Endothelial cell of umbilical vein (primary cell): ENCODE results near the gene ZMIZ1. TPM values are rescaled to one million over a fixed set of nuclear protein-coding genes. Genes with fewer than 3 reads are reported as not detected.

Experiments
- BruUV-seq: library from RNA; stranded (reverse); fragments of 400-500 nt; replicated peaks from 2 replicates; lab custom pipeline; 2021; lab: Mats Ljungman, UMichigan
- CTCF ChIA-PET: fragments of 300-600, 350-600 bp; sonication (Branson Sonifier 250); formaldehyde crosslinking; loops from one replicate; lab custom pipeline; 2021; ENCODE audit warnings: antibody characterized with exemption, inconsistent platforms; lab: Charles Lee
- POLR2A ChIA-PET: fragments of 300-600, 350-600 bp; sonication (Branson Sonifier 250); formaldehyde crosslinking; loops from one replicate; lab custom pipeline; 2021; ENCODE audit warnings: antibody characterized with exemption, inconsistent platforms; lab: Charles Lee
- DNase-seq: peaks from one replicate; pipeline ENCODE4 v3.0.0-alpha.2; 2011; ENCODE audit warnings: low read depth, low spot score
- FAIRE-seq: peaks from 2 replicates; lab custom pipeline; 2011; peaks lifted over from hg19 to GRCh38; lab: Jason Lieb, UNC
- H2AFZ ChIP-seq: 2 replicates; pipeline ENCODE4 v1.6.0; 2012; ENCODE audit warnings: low read depth, low read length, control low read depth, inconsistent platforms
- H3K27ac ChIP-seq: 2 replicates; pipeline ENCODE4 v1.5.1; 2011; ENCODE audit warnings: low read depth, mild to moderate bottlenecking, control low read depth, low read length, moderate library complexity; ENCODE audit not compliant: insufficient read depth
- H3K27me3 ChIP-seq, 2 experiments: 2 replicates each; pipeline versions ENCODE4 v1.6.0 to v1.6.1; 2011; ENCODE audit warnings: low read length in 2 of 2, mixed read lengths in 1 of 2; ENCODE audit not compliant: control insufficient read depth in 2 of 2, insufficient read depth in 2 of 2
- H3K36me3 ChIP-seq, 2 experiments: 2 replicates in 1 of 2; 3 replicates in 1 of 2; pipeline ENCODE4 v1.5.1; 2011; ENCODE audit warnings: low read length in 2 of 2, mild to moderate bottlenecking in 1 of 2, moderate library complexity in 1 of 2; ENCODE audit not compliant: control insufficient read depth in 2 of 2, insufficient read depth in 2 of 2; ENCODE audit errors: extremely low read depth in 1 of 2
- H3K4me1 ChIP-seq: 3 replicates; pipeline ENCODE4 v1.5.1; 2011; ENCODE audit warnings: mild to moderate bottlenecking, low read length; ENCODE audit not compliant: control insufficient read depth, insufficient read depth; ENCODE audit errors: extremely low read depth
- H3K4me2 ChIP-seq: 2 replicates; pipeline ENCODE4 v1.6.1; 2011; ENCODE audit warnings: low read length, control low read depth, mixed read lengths; ENCODE audit not compliant: insufficient read depth
- H3K4me3 ChIP-seq, 3 experiments: fragments of 200-600 bp in 1 of 3; sonication (generic), shearing (Covaris generic) in 1 of 3; replicated peaks in 1 of 3; 2 replicates each; pipeline ENCODE4 v1.5.1; 2011 to 2016; ENCODE audit warnings: control low read depth in 3 of 3, low read length in 3 of 3, mild to moderate bottlenecking in 2 of 3, inconsistent platforms in 1 of 3, low read depth in 1 of 3, moderate library complexity in 1 of 3; ENCODE audit not compliant: insufficient read depth in 1 of 3
- H3K79me2 ChIP-seq: 2 replicates; pipeline ENCODE4 v1.6.0; 2012; ENCODE audit warnings: low read length, inconsistent platforms; ENCODE audit not compliant: control insufficient read depth, insufficient read depth
- H3K9ac ChIP-seq: replicated peaks from 2 replicates; pipeline ENCODE3; 2011; ENCODE audit warnings: low read length, control low read depth; ENCODE audit not compliant: insufficient read depth; ENCODE audit errors: extremely low read depth
- H3K9me1 ChIP-seq: replicated peaks from 3 replicates; pipeline ENCODE4 v1.6.0; 2011; ENCODE audit warnings: mild to moderate bottlenecking, low read length; ENCODE audit not compliant: control insufficient read depth, insufficient read depth; ENCODE audit errors: extremely low read depth
- H3K9me3 ChIP-seq: replicated peaks from 2 replicates; pipeline ENCODE4 v1.5.1; 2012; ENCODE audit warnings: low read length, inconsistent platforms; ENCODE audit not compliant: control insufficient read depth, insufficient read depth
- H4K20me1 ChIP-seq: replicated peaks from 2 replicates; pipeline ENCODE3; 2011; ENCODE audit warnings: mild to moderate bottlenecking, low read length; ENCODE audit not compliant: control insufficient read depth, insufficient read depth; ENCODE audit errors: extremely low read depth
- EZH2 ChIP-seq: IDR thresholded peaks from 2 replicates; pipeline ENCODE4 v1.6.1; 2012; ENCODE audit warnings: borderline replicate concordance, low read depth, mild to moderate bottlenecking, moderate library complexity, low read length, inconsistent platforms; ENCODE audit not compliant: severe bottlenecking
- GATA2 ChIP-seq: IDR thresholded peaks from 2 replicates; pipeline ENCODE4 v1.7.0; 2011; ENCODE audit warnings: low read depth, mild to moderate bottlenecking, moderate library complexity, mixed read lengths, low read length; ENCODE audit not compliant: insufficient read length, insufficient read depth
- JUN ChIP-seq: IDR thresholded peaks from 2 replicates; pipeline ENCODE4 v1.6.1; 2011; ENCODE audit warnings: borderline replicate concordance, low read depth; ENCODE audit not compliant: insufficient read length, insufficient read depth
- MAX ChIP-seq: IDR thresholded peaks from 2 replicates; pipeline ENCODE4 v1.6.1; 2011; ENCODE audit not compliant: insufficient read depth, insufficient read length
- POLR2AphosphoS5 ChIP-seq: IDR thresholded peaks from 2 replicates; pipeline ENCODE4 v1.6.1; 2012; ENCODE audit warnings: low read depth, mild to moderate bottlenecking, control low read depth, low read length, moderate library complexity; ENCODE audit not compliant: insufficient read depth
- dilution Hi-C: fragments of 300-500 bp; cut with MboI; formaldehyde crosslinking; loops from one replicate; pipeline ENCODE4 v1.15.0; 2019; ENCODE audit warnings: low sequenced_read_pairs; ENCODE audit not compliant: extremely low pct_ligation_motif_present
- intact Hi-C: fragments of 100-400 bp; cut with micrococcal nuclease; formaldehyde crosslinking; loops from one replicate; pipeline ENCODE4 v1.10.0; 2022
- polyA plus RNA-seq, 4 experiments: library from polyadenylated mRNA; depleted of rRNA in 3 of 4; stranded (reverse) in 3 of 4; unstranded in 1 of 4; fragments of >200 nt; gene quantifications; 2 replicates each; pipeline versions ENCODE4 v1.2.1 to v1.2.3, GENCODE V29; 2011 to 2012; ENCODE audit warnings: missing spikeins in 1 of 4
- total RNA-seq: library from RNA; stranded (reverse); gene quantifications from 2 replicates; pipeline ENCODE4 v1.2.3, GENCODE V29; 2021
- TF ChIP-seq, protein P1 (sequence below), 2 donors: IDR thresholded peaks; 1 replicate in 1 of 2; 2 replicates in 1 of 2; pipeline ENCODE4 v1.5.1; 2011; ENCODE audit warnings: low read length in 2 of 2, mild to moderate bottlenecking in 2 of 2, moderate library complexity in 2 of 2, control low read depth in 1 of 2, inconsistent platforms in 1 of 2, low read depth in 1 of 2; ENCODE audit not compliant: insufficient read depth in 1 of 2; ENCODE audit errors: extremely low read depth in 1 of 2

ZMIZ1 gene
- total and polyA plus RNA-seq, 2 donors (not counting 3 experiments of a cell fraction or from before 2014, with no cell fraction given), result 12.5 to 46.7 TPM

DNA sequence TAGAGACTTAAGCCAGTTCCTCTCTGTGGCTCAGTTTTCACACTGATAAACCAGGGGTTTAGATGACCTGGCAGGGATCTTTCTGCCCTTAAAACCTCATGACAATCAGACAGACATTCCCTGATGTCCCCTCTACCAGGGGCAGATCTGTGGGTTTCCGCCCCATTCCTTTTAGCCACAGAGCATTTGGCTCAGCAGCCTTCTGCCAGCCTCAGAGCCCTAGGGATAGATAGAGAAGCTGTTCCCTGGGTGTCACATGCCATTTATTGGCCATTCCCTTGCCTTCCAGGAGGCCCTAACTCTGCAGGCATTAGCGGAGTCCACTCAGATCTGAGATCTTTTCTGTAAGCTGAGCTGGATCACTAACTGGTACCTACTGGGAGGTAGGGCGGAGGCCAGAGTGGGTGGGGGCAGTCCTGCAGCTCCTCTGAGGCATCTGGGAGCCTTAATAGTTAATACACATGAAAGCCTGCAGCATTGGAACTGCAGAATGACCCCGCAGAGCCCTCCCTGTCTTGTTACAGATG is 101.5 kb downstream of the ZMIZ1 start:
- ChIA-PET POLR2A (no interaction called here), CTCF (interaction anchor here (0.6 to 2.2 kb wide), 3 partner anchors 11 to 41 kb away, joined by 3 to 8 read pairs (median 4); no protein-coding TSS in a partner anchor)
- no peak for FAIRE-seq
- H3K9ac ChIP-seq, result no peak overlapping the region
- H3K4me2 ChIP-seq, result no peak overlapping the region
- H3K36me3 ChIP-seq, result peaks cover 0 to 35% of the 10 kb centered on the region in 2 experiments
- no TSS peak for BruUV-seq
- no peaks in the 10 kb centered on the region for H4K20me1 ChIP-seq
- H3K9me1 ChIP-seq, result no peaks in the 10 kb centered on the region
- H3K4me3 ChIP-seq, result no peak overlapping the region
- no peaks in the 10 kb centered on the region for H3K9me3 ChIP-seq
- no peak overlapping the region for H3K27ac ChIP-seq
- H3K79me2 ChIP-seq, result no peaks in the 10 kb centered on the region
- H3K27me3 ChIP-seq, result no peaks in the 10 kb centered on the region
- intact Hi-C loops (no loop called here), dilution Hi-C loops (loop anchor here (5.0 kb wide), 1 partner anchor 63 kb away; no protein-coding TSS in a partner anchor)
- DNase-seq, result no peak
- TF ChIP-seq MAX (no peak), POLR2AphosphoS5 (no peak), JUN (no peak), GATA2 (no peak), EZH2 (no peak)
- TF ChIP-seq, protein P1, sequence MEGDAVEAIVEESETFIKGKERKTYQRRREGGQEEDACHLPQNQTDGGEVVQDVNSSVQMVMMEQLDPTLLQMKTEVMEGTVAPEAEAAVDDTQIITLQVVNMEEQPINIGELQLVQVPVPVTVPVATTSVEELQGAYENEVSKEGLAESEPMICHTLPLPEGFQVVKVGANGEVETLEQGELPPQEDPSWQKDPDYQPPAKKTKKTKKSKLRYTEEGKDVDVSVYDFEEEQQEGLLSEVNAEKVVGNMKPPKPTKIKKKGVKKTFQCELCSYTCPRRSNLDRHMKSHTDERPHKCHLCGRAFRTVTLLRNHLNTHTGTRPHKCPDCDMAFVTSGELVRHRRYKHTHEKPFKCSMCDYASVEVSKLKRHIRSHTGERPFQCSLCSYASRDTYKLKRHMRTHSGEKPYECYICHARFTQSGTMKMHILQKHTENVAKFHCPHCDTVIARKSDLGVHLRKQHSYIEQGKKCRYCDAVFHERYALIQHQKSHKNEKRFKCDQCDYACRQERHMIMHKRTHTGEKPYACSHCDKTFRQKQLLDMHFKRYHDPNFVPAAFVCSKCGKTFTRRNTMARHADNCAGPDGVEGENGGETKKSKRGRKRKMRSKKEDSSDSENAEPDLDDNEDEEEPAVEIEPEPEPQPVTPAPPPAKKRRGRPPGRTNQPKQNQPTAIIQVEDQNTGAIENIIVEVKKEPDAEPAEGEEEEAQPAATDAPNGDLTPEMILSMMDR (IDR thresholded peaks at IDR 0.05; ENCODE audit: extremely low read depth in 1 of 2, insufficient read depth in 1 of 2, low read depth in 1 of 2, low read length in 2 of 2), result no peak
- peaks cover under 1% of the 10 kb centered on the region for H3K4me1 ChIP-seq
- H2AFZ ChIP-seq, result no peak overlapping the region
